Skin epidermis (tissue), 12 donors: Measurements from ENCODE around the gene PIP5K1B.

Source experiments
- H3K27ac ChIP-seq, 21 experiments: fragments of 200-600 bp; sonication (generic) in 11 of 21; one replicate each; pipeline ENCODE4 v1.5.0; 2020; ENCODE audit warnings: mild to moderate bottlenecking in 3 of 21, inconsistent platforms in 2 of 21, moderate library complexity in 2 of 21
- H3K4me3 ChIP-seq, 7 experiments: fragments of 200-600 bp; sonication (generic) in 2 of 7; one replicate each; pipeline ENCODE4 v1.5.0; 2020; ENCODE audit warnings: inconsistent platforms in 2 of 7, mild to moderate bottlenecking in 2 of 7, moderate library complexity in 1 of 7

Gene PIP5K1B

DNA sequence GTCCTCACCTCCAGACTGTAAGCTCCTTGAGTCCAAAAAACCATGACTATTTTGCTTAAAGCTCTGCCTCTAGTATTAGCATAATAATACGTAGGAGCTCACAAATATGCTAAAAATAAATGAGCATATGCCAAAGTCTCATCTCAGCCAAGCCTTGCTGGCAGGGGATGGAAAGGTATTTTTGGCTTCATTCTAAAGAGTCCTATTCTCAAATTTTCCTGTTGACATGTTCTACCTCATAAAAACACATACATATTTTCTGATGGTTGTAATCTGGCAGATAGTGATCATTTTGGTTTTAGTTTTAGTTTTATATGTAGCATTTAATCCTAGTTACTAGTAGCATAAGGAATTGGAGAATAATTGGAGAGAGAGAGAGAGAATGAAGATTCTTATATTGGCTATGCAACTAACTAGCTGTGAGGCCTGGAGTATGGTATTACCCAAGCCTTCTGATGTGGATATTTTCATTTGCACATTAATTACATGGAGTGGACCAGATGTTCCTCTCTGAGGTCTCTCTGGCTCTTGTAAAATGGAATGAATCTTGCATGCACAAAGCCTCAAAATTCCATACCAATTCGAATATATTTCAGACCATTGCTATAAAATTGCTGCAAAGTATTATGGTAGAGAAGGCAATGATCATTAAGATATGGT, 55.8 kb downstream of the PIP5K1B start:
- H3K27ac ChIP-seq: no peak overlapping the region
- H3K4me3 ChIP-seq: no peak overlapping the region

DNA sequence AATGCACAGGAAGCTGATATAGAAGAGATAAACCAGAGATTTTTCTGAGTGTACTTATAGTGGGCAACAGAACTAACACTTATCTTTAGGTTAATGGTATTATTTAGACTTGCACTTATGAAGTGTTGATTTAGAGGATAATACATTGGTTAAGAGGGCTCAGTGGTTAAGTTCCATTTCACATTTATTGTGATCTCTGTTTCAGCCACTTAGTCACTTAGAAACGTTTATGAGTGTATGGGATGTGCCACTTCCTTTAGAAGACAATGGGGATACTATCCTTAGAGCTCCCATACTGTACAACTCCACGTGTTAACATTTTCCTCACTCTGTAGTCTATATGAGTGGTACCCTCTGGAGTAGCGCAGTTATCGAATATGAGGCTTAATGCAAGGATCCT, 57.5 kb downstream of the PIP5K1B start:
- Histone ChIP-seq H3K4me3 (no peak overlapping the region), H3K27ac (no peak overlapping the region)

- H3K27ac ChIP-seq: no peak overlapping the region
- no peak overlapping the region for H3K4me3 ChIP-seq
These were observed 58.1 kb downstream of the PIP5K1B start for GRCh38 chr9:68763104-68763503.

DNA sequence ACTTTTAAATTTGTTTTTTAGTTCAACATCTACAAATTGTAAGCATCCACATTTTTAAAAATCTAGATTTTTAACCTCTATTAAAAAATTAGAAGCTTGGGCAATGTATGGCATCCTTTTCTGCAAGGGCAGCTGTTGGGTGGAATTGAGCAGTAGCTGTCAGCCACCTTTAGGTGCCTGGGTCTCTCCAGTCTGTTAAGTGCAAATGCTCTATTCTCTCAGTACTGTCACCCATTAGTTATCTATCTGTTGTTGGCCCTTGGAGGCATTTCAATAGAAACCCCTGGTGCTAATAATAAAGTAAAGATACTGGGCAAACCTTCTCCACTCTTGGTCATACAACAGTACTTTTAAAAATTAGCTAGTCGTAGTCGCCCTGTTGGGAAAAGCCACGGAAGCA, 63.6 kb downstream of the PIP5K1B start:
- Histone ChIP-seq H3K27ac (no peak overlapping the region), H3K4me3 (no peak overlapping the region)

DNA sequence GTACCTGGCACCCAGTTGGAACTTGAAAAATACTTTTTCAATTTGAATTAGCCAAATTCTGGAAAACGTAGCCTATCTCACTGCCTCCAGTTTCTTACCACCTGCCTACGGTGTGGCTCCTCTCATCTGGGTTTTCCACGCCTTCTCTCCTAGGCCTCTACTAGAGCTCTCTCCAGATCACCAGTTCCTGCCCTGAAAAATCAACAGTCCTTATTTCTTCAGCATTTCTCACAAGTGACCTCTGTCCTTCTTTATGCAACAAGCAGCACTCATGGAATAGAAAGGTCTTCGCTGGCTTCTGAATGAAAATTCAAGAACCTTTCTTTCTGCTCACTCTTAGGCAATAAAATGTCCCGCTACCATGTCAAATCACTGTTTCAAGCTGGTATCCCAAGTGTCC, 64.8 kb downstream of the PIP5K1B start:
- Histone ChIP-seq H3K27ac (no peak overlapping the region), H3K4me3 (no peak overlapping the region)

DNA sequence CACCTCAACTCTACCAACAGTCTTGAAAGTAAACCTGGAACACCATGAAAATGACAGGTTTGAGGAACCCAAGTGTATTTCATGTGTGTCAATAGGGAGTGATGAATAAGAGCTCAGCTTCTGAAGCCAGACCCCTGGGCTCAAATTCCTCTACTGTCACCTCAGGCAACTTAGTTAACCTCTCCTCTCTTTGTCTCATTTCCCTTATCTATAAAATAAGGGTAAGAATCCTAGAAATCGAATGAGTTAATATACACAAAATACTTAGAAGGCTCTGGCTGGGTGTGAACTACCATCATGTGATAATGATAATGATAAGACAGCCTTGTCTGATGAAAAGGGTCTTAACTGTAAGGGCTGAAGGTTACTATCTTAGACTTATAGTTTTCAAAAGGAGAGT, 66.3 kb downstream of the PIP5K1B start:
- no peak overlapping the region for H3K27ac ChIP-seq

GRCh38 chr9:68775003-68775730, 70.1 kb downstream of the PIP5K1B start:
- no peak overlapping the region for H3K27ac ChIP-seq

More for the DNA sequence above, 66.3 kb downstream of the PIP5K1B start:
- no peak overlapping the region for H3K4me3 ChIP-seq

GRCh38 chr9:68777070-68777763, 72.2 kb downstream of the PIP5K1B start:
- Histone ChIP-seq H3K4me3 (no peak overlapping the region), H3K27ac (no peak overlapping the region)

More at GRCh38 chr9:68775003-68775730, 70.1 kb downstream of the PIP5K1B start:
- H3K4me3 ChIP-seq: no peak overlapping the region

DNA sequence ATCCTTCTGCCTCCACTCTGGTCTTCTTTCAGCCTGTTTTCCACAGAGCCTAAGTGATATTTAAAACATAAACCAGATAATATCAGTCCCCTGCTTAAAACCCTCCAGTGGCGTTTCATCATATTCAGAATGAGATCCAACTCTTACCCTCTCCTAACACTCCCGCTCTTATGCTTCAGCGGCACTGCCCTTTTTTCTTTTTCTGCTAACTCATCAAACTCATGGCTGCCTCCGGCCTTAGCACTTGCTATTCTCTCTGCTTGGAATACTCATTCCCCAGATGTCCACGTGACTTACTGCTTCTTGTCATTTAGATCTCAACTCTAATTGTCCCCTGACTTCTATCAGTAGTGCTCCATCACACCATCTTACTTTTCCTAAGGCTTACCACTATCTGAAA, 73.6 kb downstream of the PIP5K1B start:
- Histone ChIP-seq H3K4me3 (no peak overlapping the region), H3K27ac (peak overlapping the region in 2 of 21 experiments; percentile 86 to 95)

GRCh38 chr9:68779558-68780379, 74.7 kb downstream of the PIP5K1B start:
- peak overlapping the region; percentile 62 to 98 (median 74) for H3K4me3 ChIP-seq
- H3K27ac ChIP-seq: peak overlapping the region; percentile 81 to 97 (median 90)

DNA sequence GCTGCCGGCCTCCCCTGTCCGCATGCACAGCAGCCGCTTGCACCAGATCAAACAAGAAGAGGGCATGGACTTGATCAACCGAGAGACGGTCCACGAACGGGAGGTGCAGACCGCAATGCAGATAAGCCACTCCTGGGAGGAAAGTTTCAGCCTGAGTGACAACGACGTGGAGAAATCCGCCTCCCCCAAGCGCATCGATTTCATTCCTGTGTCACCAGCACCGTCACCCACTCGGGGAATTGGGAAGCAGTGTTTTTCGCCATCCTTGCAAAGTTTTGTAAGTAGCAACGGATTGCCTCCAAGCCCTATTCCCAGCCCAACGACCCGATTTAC, 75.3 kb downstream of the PIP5K1B start:
- peak overlapping the region in 20 of 21 experiments; percentile 81 to 97 (median 90) for H3K27ac ChIP-seq
- peak overlapping the region; percentile 62 to 98 (median 74) for H3K4me3 ChIP-seq

GRCh38 chr9:68780720-68781119, 75.7 kb downstream of the PIP5K1B start:
- Histone ChIP-seq H3K4me3 (peak overlapping the region; percentile 62 to 98 (median 74)), H3K27ac (peak overlapping the region in 19 of 21 experiments; percentile 81 to 97 (median 91))

GRCh38 chr9:68781928-68782327, 76.9 kb downstream of the PIP5K1B start:
- Histone ChIP-seq H3K4me3 (no peak overlapping the region), H3K27ac (no peak overlapping the region)

DNA sequence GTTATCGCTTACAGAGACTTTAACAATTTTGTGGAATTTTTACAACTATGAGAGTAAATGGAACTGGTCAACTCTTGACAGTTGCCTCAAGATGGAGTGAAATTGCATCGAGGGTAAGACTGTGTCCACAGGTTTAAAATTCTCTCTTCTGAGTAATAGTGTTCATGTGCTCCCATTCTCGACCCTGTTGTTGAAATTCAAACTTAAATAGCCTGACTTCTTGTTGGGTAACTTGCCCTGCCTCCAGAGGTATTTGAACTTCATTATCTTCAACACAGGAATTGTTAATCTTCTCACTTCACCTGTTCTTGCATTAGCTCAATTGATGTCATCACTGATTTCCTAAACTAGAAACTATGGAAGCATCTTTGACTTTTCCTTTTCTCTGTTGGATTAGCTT, 77.5 kb downstream of the PIP5K1B start:
- Histone ChIP-seq H3K27ac (no peak overlapping the region), H3K4me3 (no peak overlapping the region)

DNA sequence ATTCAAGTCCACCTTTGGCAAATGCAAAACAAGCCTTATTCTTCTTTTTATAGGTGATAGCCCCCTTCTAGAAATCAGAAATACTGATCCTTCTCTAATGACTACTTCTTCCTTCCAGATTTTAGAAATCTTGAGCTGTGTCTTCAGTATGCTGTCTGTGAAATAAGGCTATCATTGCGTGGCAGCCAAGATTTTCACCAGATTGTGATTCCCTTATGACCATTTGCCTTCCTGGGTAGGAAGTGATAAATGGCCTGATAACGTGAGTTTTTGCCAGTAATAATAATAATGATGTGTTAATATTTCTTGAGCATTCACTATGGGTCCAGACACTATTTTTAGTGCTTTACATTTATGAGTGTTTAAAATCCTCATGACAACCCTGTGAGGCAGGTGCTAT, 80.9 kb downstream of the PIP5K1B start:
- Histone ChIP-seq H3K4me3 (no peak overlapping the region), H3K27ac (no peak overlapping the region)

DNA sequence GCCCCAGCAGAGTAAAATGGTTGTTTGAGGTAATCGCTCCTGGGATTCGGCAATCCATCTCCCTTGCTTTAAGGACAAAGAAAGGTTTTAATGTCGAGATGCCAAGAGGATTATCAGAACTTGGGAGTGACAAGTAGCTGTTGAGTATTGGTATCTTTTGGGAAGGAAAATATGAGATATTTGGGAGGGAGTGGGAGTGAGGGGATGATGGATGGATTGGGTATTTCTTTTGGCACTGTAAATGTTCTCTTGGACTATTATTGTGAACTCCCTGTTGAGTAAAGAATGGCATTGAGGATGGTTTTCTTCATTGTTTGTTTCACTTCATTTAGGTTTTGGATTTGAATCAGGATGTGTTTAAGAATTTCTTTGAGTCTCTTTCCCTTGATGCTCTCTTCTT, 86.1 kb downstream of the PIP5K1B start:
- Histone ChIP-seq H3K4me3 (no peak overlapping the region), H3K27ac (no peak overlapping the region)

DNA sequence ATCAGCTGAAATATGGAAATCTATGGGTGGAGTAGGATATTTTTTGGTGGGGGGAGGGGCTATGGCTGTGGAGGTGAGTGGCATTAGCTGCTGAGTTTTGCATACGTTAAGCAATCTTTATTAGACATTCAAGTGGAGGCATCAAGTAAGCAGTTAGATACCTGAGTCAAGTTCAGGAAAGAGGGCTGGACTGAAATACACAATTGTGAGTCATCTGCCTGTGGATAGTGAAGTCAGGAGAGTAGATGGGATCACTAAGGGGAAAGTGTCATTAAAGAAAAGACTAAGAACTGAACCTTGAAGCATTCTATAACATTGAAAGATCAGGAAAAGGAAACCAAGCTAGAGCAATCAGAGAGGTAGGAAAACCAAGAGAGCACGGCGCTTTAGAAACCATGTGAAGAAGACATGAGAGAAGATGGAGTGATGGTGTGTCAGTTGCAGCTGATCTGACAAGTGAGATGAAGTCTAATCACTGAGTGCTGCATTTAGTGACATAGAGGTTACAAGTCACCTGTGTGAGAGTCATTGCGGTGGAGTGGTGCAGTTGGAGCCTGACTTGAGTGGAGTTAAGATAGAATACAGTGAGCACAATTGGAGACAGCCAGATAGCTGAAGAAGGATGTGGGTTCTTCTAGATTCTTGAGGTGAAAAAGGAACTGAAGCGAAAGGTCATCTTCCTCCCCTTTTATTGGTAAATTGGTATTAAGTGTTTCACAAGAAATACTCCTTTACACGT, 88.7 kb downstream of the PIP5K1B start:
- no peak overlapping the region for H3K27ac ChIP-seq
- H3K4me3 ChIP-seq: no peak overlapping the region

GRCh38 chr9:68794898-68795297, 89.9 kb downstream of the PIP5K1B start:
- no peak overlapping the region for H3K27ac ChIP-seq
- H3K4me3 ChIP-seq: no peak overlapping the region

- Histone ChIP-seq H3K27ac (no peak overlapping the region), H3K4me3 (no peak overlapping the region)
These were observed 90.4 kb downstream of the PIP5K1B start for GRCh38 chr9:68795411-68795810.
